H1 (cell line): ENCODE results near the gene BSND. TPM values are rescaled to one million over a fixed set of nuclear protein-coding genes. Genes with fewer than 3 reads are reported as not detected.

ENCODE experiments used
- CTCF ChIA-PET: fragments of 300-600 bp; sonication (Branson Sonifier 250); formaldehyde crosslinking; loops from one replicate; lab custom pipeline; 2021; ENCODE audit not compliant: partially characterized antibody; lab: Charles Lee
- POLR2A ChIA-PET: fragments of 300-600 bp; sonication (Branson Sonifier 250); formaldehyde crosslinking; loops from one replicate; lab custom pipeline; 2021; ENCODE audit warnings: inconsistent platforms; ENCODE audit not compliant: partially characterized antibody; lab: Charles Lee
- DNase-seq, 2 experiments: peaks; one replicate each; pipeline versions ENCODE4 v3.0.0 to v3.0.0-alpha.2; 2010 to 2022; ENCODE audit warnings: low spot score in 2 of 2, low read depth in 1 of 2, mixed read lengths in 1 of 2
- FAIRE-seq: peaks from 2 replicates; lab custom pipeline; 2011; peaks lifted over from hg19 to GRCh38; lab: Jason Lieb, UNC
- H2AFZ ChIP-seq: 2 replicates; pipeline ENCODE4 v1.8.1; 2012; ENCODE audit warnings: low read length, inconsistent platforms
- H2AK5ac ChIP-seq: 2 replicates; pipeline ENCODE4 v1.6.1; 2013; ENCODE audit warnings: low read depth, low read length
- H2BK120ac ChIP-seq: replicated peaks from 2 replicates; pipeline ENCODE3; 2013; ENCODE audit warnings: low read depth, low read length, inconsistent platforms
- H2BK12ac ChIP-seq: 2 replicates; pipeline ENCODE4 v1.6.1; 2013; ENCODE audit warnings: low read depth, low read length
- H2BK15ac ChIP-seq: 2 replicates; pipeline ENCODE4 v1.6.1; 2013; ENCODE audit warnings: low read length
- H2BK20ac ChIP-seq: 2 replicates; pipeline ENCODE4 v1.6.1; 2013; ENCODE audit warnings: low read length
- H2BK5ac ChIP-seq: 2 replicates; pipeline ENCODE4 v1.6.1; 2013; ENCODE audit warnings: low read depth, low read length
- H3K14ac ChIP-seq: 2 replicates; pipeline ENCODE4 v1.6.1; 2013; ENCODE audit warnings: inconsistent platforms; ENCODE audit not compliant: insufficient read length
- H3K18ac ChIP-seq: 2 replicates; pipeline ENCODE4 v1.6.1; 2013; ENCODE audit warnings: low read length; ENCODE audit errors: extremely low read depth
- H3K23ac ChIP-seq: 2 replicates; pipeline ENCODE4 v1.6.1; 2013; ENCODE audit warnings: inconsistent platforms; ENCODE audit not compliant: insufficient read length
- H3K23me2 ChIP-seq: 2 replicates; pipeline ENCODE4 v1.6.1; 2013; ENCODE audit warnings: low read depth, low read length
- H3K27ac ChIP-seq: 2 replicates; pipeline ENCODE4 v1.6.1; 2011; ENCODE audit warnings: low read depth, low read length, inconsistent platforms
- H3K27me3 ChIP-seq, 4 experiments: replicated peaks in 1 of 4; 1 replicate in 1 of 4; 2 replicates in 3 of 4; pipeline versions ENCODE4 v1.6.1 to v1.8.1; 2011 to 2013; ENCODE audit warnings: low read length in 3 of 4, mild to moderate bottlenecking in 3 of 4, inconsistent platforms in 2 of 4, mixed read lengths in 2 of 4, moderate library complexity in 1 of 4; ENCODE audit not compliant: control insufficient read depth in 3 of 4, insufficient read depth in 3 of 4; ENCODE audit errors: extremely low read depth in 1 of 4
- H3K36me3 ChIP-seq, 4 experiments: 2 replicates each; pipeline versions ENCODE4 v1.6.1 to v1.8.1; 2011 to 2013; ENCODE audit warnings: mild to moderate bottlenecking in 4 of 4, low read length in 3 of 4, moderate library complexity in 2 of 4, control low read depth in 1 of 4, inconsistent platforms in 1 of 4; ENCODE audit not compliant: insufficient read depth in 4 of 4, control insufficient read depth in 2 of 4
- H3K4ac ChIP-seq: replicated peaks from 2 replicates; pipeline ENCODE3; 2013; ENCODE audit warnings: low read length, low read depth, mixed read lengths, inconsistent platforms; ENCODE audit not compliant: insufficient read length
- H3K4me1 ChIP-seq, 4 experiments: replicated peaks in 1 of 4; 1 replicate in 1 of 4; 2 replicates in 3 of 4; pipeline versions ENCODE4 v1.6.1 to v1.8.1; 2011 to 2013; ENCODE audit warnings: low read length in 3 of 4, inconsistent platforms in 2 of 4, mixed read lengths in 1 of 4; ENCODE audit not compliant: insufficient read depth in 4 of 4, control insufficient read depth in 3 of 4
- H3K4me2 ChIP-seq, 2 experiments: 2 replicates each; pipeline versions ENCODE4 v1.6.1 to v1.8.1; 2011 to 2013; ENCODE audit warnings: low read depth in 2 of 2, low read length in 2 of 2, control low read depth in 1 of 2, inconsistent platforms in 1 of 2, mild to moderate bottlenecking in 1 of 2; ENCODE audit not compliant: insufficient read depth in 1 of 2
- H3K4me3 ChIP-seq, 4 experiments: fragments of 200-600, 300-600 bp in 1 of 4; sonication (generic), shearing (Covaris generic), sonication (Bioruptor Twin) in 1 of 4; 2 replicates each; pipeline versions ENCODE4 v1.5.1 to v1.8.1; 2011 to 2016; ENCODE audit warnings: low read length in 4 of 4, low read depth in 3 of 4, control low read depth in 2 of 4, inconsistent platforms in 2 of 4, mild to moderate bottlenecking in 2 of 4, mixed read lengths in 1 of 4, moderate library complexity in 1 of 4; ENCODE audit not compliant: insufficient read depth in 2 of 4; ENCODE audit errors: extremely low read depth in 1 of 4
- H3K56ac ChIP-seq: replicated peaks from 2 replicates; pipeline ENCODE3; 2013; ENCODE audit warnings: low read depth, mild to moderate bottlenecking, mixed read lengths, low read length, inconsistent platforms; ENCODE audit not compliant: insufficient read length
- H3K79me1 ChIP-seq: 2 replicates; pipeline ENCODE4 v1.6.1; 2013; ENCODE audit warnings: low read depth, low read length, control low read depth
- H3K79me2 ChIP-seq, 2 experiments: 2 replicates each; pipeline versions ENCODE4 v1.6.1 to v1.8.1; 2012 to 2013; ENCODE audit warnings: low read length in 2 of 2, mild to moderate bottlenecking in 2 of 2, inconsistent platforms in 1 of 2; ENCODE audit not compliant: insufficient read depth in 2 of 2, control insufficient read depth in 1 of 2
- H3K9ac ChIP-seq, 4 experiments: replicated peaks in 1 of 4; 1 replicate in 1 of 4; 2 replicates in 3 of 4; pipeline versions ENCODE4 v1.6.1 to v1.8.1; 2011 to 2013; ENCODE audit warnings: low read depth in 3 of 4, low read length in 3 of 4, control low read depth in 2 of 4, mild to moderate bottlenecking in 2 of 4, moderate library complexity in 2 of 4, inconsistent platforms in 1 of 4; ENCODE audit errors: extremely low read depth in 1 of 4
- H3K9me3 ChIP-seq, 2 experiments: 2 replicates each; pipeline versions ENCODE4 v1.6.1 to v1.8.1; 2012 to 2013; ENCODE audit warnings: mild to moderate bottlenecking in 2 of 2, moderate library complexity in 2 of 2, control low read depth in 1 of 2, inconsistent platforms in 1 of 2, low read depth in 1 of 2, low read length in 1 of 2, mixed read lengths in 1 of 2; ENCODE audit not compliant: insufficient read depth in 2 of 2
- H4K20me1 ChIP-seq, 2 experiments: replicated peaks in 1 of 2; 2 replicates each; pipeline versions ENCODE3 to v1.8.1; 2011 to 2013; ENCODE audit warnings: inconsistent platforms in 2 of 2, low read length in 2 of 2, mild to moderate bottlenecking in 1 of 2; ENCODE audit not compliant: insufficient read depth in 2 of 2, control insufficient read depth in 1 of 2
- H4K5ac ChIP-seq: 2 replicates; pipeline ENCODE4 v1.6.1; 2013; ENCODE audit warnings: low read length, low read depth, mixed read lengths, inconsistent platforms; ENCODE audit not compliant: insufficient read length
- H4K8ac ChIP-seq: 2 replicates; pipeline ENCODE4 v1.8.0; 2013; ENCODE audit warnings: mild to moderate bottlenecking, moderate library complexity, low read length, inconsistent platforms; ENCODE audit not compliant: insufficient read depth; ENCODE audit errors: extremely low read depth
- H4K91ac ChIP-seq: replicated peaks from 2 replicates; pipeline ENCODE3; 2013; ENCODE audit warnings: low read length, mixed read lengths, inconsistent platforms; ENCODE audit not compliant: insufficient read length
- ATF2 ChIP-seq: IDR thresholded peaks from 2 replicates; pipeline ENCODE4 v1.6.1; 2012; ENCODE audit warnings: low read length, inconsistent platforms
- HDAC6 ChIP-seq: IDR thresholded peaks from one replicate; pipeline ENCODE4 v1.7.1; 2012; ENCODE audit warnings: low read depth, mild to moderate bottlenecking, inconsistent platforms, low read length, moderate library complexity
- KDM1A ChIP-seq: fragments of 200-600, 300-600 bp; sonication (generic); IDR thresholded peaks from 2 replicates; pipeline ENCODE4 v1.7.1; 2016; ENCODE audit warnings: mild to moderate bottlenecking, low read length, borderline replicate concordance
- NRF1 ChIP-seq: IDR thresholded peaks from 2 replicates; pipeline ENCODE4 v1.6.1; 2011; ENCODE audit warnings: mild to moderate bottlenecking, low read depth, low read length, improper control_type of control experiment
- SIRT6 ChIP-seq: IDR thresholded peaks from one replicate; pipeline ENCODE4 v1.7.1; 2012; ENCODE audit warnings: low read length, inconsistent platforms
- WGBS, 2 experiments: shearing (Covaris generic) in 1 of 2; methylation state at CpG; one replicate each; pipeline versions ENCODE4 v1.1.6 to v1.1.7; 2013 to 2015; ENCODE audit warnings: low lambda C conversion rate in 2 of 2, mixed read lengths in 2 of 2, inconsistent platforms in 1 of 2, low coverage in 1 of 2, missing lambda C conversion rate in 1 of 2; ENCODE audit not compliant: insufficient replicate concordance in 2 of 2, insufficient coverage in 1 of 2, insufficient read length in 1 of 2; ENCODE audit errors: extremely low coverage in 1 of 2, missing lambda C conversion rate in 1 of 2; 5-methylcytosine and 5-hydroxymethylcytosine counted together
- polyA plus RNA-seq, 7 experiments: library from polyadenylated mRNA; depleted of rRNA in 3 of 7; stranded (reverse) in 5 of 7; unstranded in 2 of 7; fragments of >200 nt in 5 of 7; fragments of 200-250 nt in 2 of 7; gene quantifications; 1 replicate in 5 of 7; 2 replicates in 1 of 7; 4 replicates in 1 of 7; pipeline versions ENCODE4 v1.2.1 to v1.2.3, GENCODE V29; 2011 to 2013; ENCODE audit warnings: missing spikeins in 2 of 7, mixed read lengths in 2 of 7
- total RNA-seq: library from RNA; stranded (reverse); fragmentation: NEBNext Ultra II Directional; extraction: Animal tissue kit (Norgen Biotek cat#: 25700); gene quantifications from 2 replicates; pipeline ENCODE4 v1.2.1, GENCODE V29; 2021

Gene BSND
- total and polyA plus RNA-seq, 2 of the 8 experiments (the other 6 are each of a cell fraction or from before 2014, with no cell fraction given), result 0.43 to 0.68 TPM

- Histone ChIP-seq H3K18ac (no peak overlapping the region), H4K8ac (no peak overlapping the region), H2BK20ac (no peak overlapping the region), H2AK5ac (no peak overlapping the region), H3K79me2 (peaks cover 6 to 16% of the 10 kb centered on the region in 2 experiments; a peak in 2 of 4 replicates), H3K36me3 (peaks cover 0 to 14% (median 0%) of the 10 kb centered on the region in 4 experiments; a peak in 1 of 8 replicates), H3K4me2 (peak overlapping the region in 1 of 2 experiments; percentile 89; a peak in 1 of 4 replicates), H3K27ac (no peak overlapping the region), H3K27me3 (peaks cover 9 to 39% (median 37%) of the 10 kb centered on the region in 4 experiments), H3K4ac (no peak overlapping the region), H2BK15ac (no peak overlapping the region), H3K9me3 (no peaks in the 10 kb centered on the region), H3K56ac (no peak overlapping the region), H4K91ac (no peak overlapping the region), H3K23ac (no peak overlapping the region), H2BK120ac (no peak overlapping the region), H2AFZ (no peak overlapping the region), H4K20me1 (peaks cover 0 to 25% of the 10 kb centered on the region in 2 experiments), H3K14ac (no peak overlapping the region), H3K4me3 (no peak overlapping the region), H3K4me1 (peaks cover 0 to 13% (median 9%) of the 10 kb centered on the region in 4 experiments; a peak in 6 of 7 replicates), H2BK12ac (no peak overlapping the region), H4K5ac (no peak overlapping the region), H3K9ac (no peak overlapping the region), H3K23me2 (peaks cover 13% of the 10 kb centered on the region; the same call in 1 of the 2 replicates), H2BK5ac (no peak overlapping the region), H3K79me1 (no peaks in the 10 kb centered on the region; the same call in none of the 2 replicates)
- ChIA-PET CTCF (interaction anchor here (0.7 to 2.0 kb wide), 7 partner anchors 9 to 97 kb away, joined by 3 to 9 read pairs (median 4); no protein-coding TSS in a partner anchor), POLR2A (no interaction called here)
- FAIRE-seq (no peak), DNase-seq (no peak)
- TF ChIP-seq SIRT6 (no peak), KDM1A (no peak), ATF2 (no peak), NRF1 (no peak), HDAC6 (no peak)
- 93% methylated on average over 3 of the region's 3 CpGs; no CpG with 5 or more reads in 1 of the 2 experiments for WGBS, 2 experiments
Measured at GRCh38 chr1:55041613-55042012, 42.9 kb downstream of the BSND start.
